ENCODE results near the gene CCNH. TPM values are rescaled to one million over a fixed set of nuclear protein-coding genes. Genes with fewer than 3 reads are reported as not detected.
A peak's percentile ranks its signal among the peaks of the same experiment; 100 is the strongest.

The CCNH gene
- total RNA-seq, 1 experiment from 2014 or later, result 59.4 TPM

DNA sequence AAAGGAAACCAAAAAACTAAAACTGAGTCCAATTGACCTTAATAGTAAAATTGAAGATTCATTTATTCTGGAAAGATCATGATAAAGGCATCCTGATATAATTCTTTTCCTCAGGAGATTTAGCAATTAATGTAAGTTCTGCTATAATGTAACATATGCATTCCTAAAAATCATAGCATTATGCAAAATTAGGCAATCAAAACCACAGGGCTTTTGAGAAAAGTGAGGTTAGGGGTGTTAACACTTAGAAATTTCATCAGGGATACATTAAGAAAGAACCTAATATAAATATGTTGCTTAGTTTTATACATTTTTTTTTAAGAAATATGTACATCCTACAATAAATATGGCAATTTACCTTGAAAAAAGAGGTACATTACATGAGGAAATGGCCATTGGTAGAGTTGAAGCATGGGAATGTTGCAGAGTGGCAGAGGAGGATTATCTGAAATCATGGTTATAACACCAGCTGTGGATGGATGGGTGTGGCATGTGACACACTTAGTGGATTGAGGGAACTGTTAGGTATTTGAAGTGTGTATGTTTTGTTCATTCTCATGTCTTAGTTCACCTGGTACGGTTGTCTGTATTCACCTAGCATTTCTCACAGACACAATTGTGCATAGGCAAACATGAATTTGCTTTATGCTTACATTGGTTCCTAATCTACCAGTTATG lies 51.1 kb downstream of the CCNH start:
- peak; percentile 18 for DNase-seq (ENCODE audit: low read depth)

DNA sequence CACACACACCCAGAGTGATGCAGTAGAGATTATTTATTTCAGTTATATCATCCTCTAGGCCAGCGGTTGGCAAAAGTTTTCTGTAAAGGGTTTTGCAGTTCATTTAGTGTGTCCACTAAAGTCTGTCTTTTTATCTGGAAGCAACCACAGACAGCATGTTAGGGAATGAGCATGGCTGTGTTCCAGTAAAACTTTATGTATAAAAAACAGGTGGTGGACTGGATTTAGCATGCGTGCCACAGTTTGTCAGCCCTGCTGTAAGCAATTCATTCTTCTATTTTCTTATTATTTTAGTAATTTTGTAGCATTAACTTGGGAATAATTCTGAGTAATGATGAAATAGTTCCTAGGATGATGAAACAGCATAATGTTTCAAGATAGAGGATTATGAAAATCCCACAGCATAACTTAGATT lies 51.7 kb downstream of the CCNH start:
- peak; percentile 88 for DNase-seq (ENCODE audit: low read depth)

DNA sequence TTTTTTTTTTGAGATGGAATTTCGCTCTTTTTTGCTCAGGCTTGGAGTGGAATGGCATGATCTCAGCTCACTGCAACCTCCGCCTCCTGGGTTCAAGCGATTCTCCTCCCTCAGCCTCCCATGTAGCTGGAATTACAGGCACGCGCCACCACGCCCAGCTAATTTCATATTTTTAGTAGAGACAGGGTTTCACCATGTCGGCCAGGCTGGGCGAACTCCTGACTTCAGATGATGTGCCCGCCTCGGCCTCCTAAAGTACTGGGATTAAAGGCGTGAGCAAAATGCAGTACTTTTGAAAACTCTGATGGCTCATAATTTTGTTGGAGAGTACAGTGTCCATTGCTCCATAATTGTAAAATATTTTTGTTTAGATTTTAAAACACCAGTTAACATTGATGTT lies 52.6 kb downstream of the CCNH start:
- no peak for DNase-seq (ENCODE audit: low read depth)

GRCh38 chr5:87359106-87359505 lies 53.6 kb downstream of the CCNH start:
- DNase-seq (ENCODE audit: low read depth), result no peak

- DNase-seq (ENCODE audit: low read depth), result no peak
Measured at GRCh38 chr5:87354496-87354895, 58.2 kb downstream of the CCNH start.

- DNase-seq (ENCODE audit: low read depth), result no peak
Measured at GRCh38 chr5:87347841-87348240, 64.9 kb downstream of the CCNH start.

GRCh38 chr5:87347272-87347671 lies 65.5 kb downstream of the CCNH start:
- no peak for DNase-seq (ENCODE audit: low read depth)

Other genes starting within 250 kb of the CCNH start
- gene RASA1, start 145.0 kb downstream of the CCNH start, total RNA-seq (2014; rRNA removed), result 75.9 and 93.4 TPM in 2 replicates

Data from LHCN-M2 (cell line).